Lung (tissue), 12 donors: ENCODE data around the gene GASK1A. TPM values are rescaled to one million over a fixed set of nuclear protein-coding genes. Genes with fewer than 3 reads are reported as not detected.

Experiments used
- ATAC-seq: fragments of 200-7000 bp; cut with Tn5 transposase; one replicate; pipeline ENCODE4 v1.9.1; 2020; ENCODE audit warnings: moderate number of reproducible peaks; ENCODE audit not compliant: insufficient read depth, low FRiP score
- DNase-seq, 3 donors: peaks; one replicate each; pipeline ENCODE4 v3.0.0-alpha.2; 2013 to 2017
- H3K27ac ChIP-seq, 2 donors: one replicate each; pipeline ENCODE4 v1.5.1; 2013; ENCODE audit warnings: mild to moderate bottlenecking in 2 of 2, moderate library complexity in 2 of 2, control low read depth in 1 of 2, inconsistent platforms in 1 of 2, low read depth in 1 of 2, low read length in 1 of 2
- H3K27me3 ChIP-seq, 3 donors: one replicate each; pipeline ENCODE4 v1.5.1; 2013; ENCODE audit warnings: low read length in 2 of 3; ENCODE audit not compliant: control insufficient read depth in 3 of 3, insufficient read depth in 3 of 3
- H3K36me3 ChIP-seq, 4 donors: one replicate each; pipeline ENCODE4 v1.5.1; 2013; ENCODE audit warnings: low read length in 4 of 4, mild to moderate bottlenecking in 1 of 4, moderate library complexity in 1 of 4; ENCODE audit not compliant: control insufficient read depth in 4 of 4, insufficient read depth in 4 of 4
- H3K4me1 ChIP-seq, 5 donors: one replicate each; pipeline ENCODE4 v1.5.1; 2013; ENCODE audit warnings: low read length in 5 of 5, mild to moderate bottlenecking in 2 of 5, moderate library complexity in 1 of 5; ENCODE audit not compliant: control insufficient read depth in 5 of 5, insufficient read depth in 5 of 5
- H3K4me3 ChIP-seq: one replicate; pipeline ENCODE4 v1.5.1; 2013; ENCODE audit warnings: mild to moderate bottlenecking, control low read depth, moderate library complexity
- H3K9ac ChIP-seq, 2 donors: one replicate each; pipeline ENCODE4 v1.5.1; 2013; ENCODE audit warnings: low read length in 2 of 2, control low read depth in 1 of 2; ENCODE audit not compliant: insufficient read depth in 1 of 2
- H3K9me3 ChIP-seq, 4 donors: one replicate each; pipeline ENCODE4 v1.5.1; 2013; ENCODE audit warnings: low read length in 3 of 4, mild to moderate bottlenecking in 1 of 4, moderate library complexity in 1 of 4; ENCODE audit not compliant: control insufficient read depth in 4 of 4, insufficient read depth in 3 of 4
- CTCF ChIP-seq: IDR thresholded peaks from 2 replicates; pipeline ENCODE4 v1.5.1; 2012; ENCODE audit warnings: mild to moderate bottlenecking; ENCODE audit errors: control extremely low read depth, extremely low read depth
- WGBS, 2 donors: extraction: QIAGEN DNeasy Blood & Tissue Kit; methylation state at CpG; one replicate each; pipeline ENCODE4 v1.1.7; 2013; 5-methylcytosine and 5-hydroxymethylcytosine counted together
- polyA plus RNA-seq, 2 donors: library from polyadenylated mRNA; stranded (reverse); fragments of 200-250 nt; gene quantifications; one replicate each; pipeline ENCODE4 v1.2.1, GENCODE V29; 2013
- total RNA-seq, 2 donors: library from RNA; depleted of rRNA in 1 of 2; stranded (reverse); fragments of >200 nt in 1 of 2; gene quantifications; one replicate each; pipeline ENCODE4 v1.2.1, GENCODE V29; 2014 to 2021
- donor health status: control.
- donor health status: control.
- donor health status: Bipolar disorder and iron deficiency.
- donor health status: healthy.
- donor health status: DM: yes; HTN: yes; CAD: no.

GASK1A gene
- total and polyA plus RNA-seq, 4 donors: 1.5 to 16.1 (median 5.1) TPM

GRCh38 chr3:43018246-43018645 is 39.1 kb downstream of the GASK1A start:
- DNase-seq (no peak), ATAC-seq (no peak)
- TF ChIP-seq CTCF: no peak
- Histone ChIP-seq H3K9me3 (peaks cover 0 to 39% (median 0%) of the 10 kb centered on the region in 4 donors), H3K4me1 (peaks cover 0 to 2% (median 0%) of the 10 kb centered on the region in 5 donors), H3K27ac (no peak overlapping the region), H3K27me3 (no peaks in the 10 kb centered on the region), H3K36me3 (no peaks in the 10 kb centered on the region), H3K9ac (no peak overlapping the region), H3K4me3 (no peak overlapping the region)
- WGBS, 2 donors: 99 to 100% methylated on average over 2 of the region's 2 CpGs

GRCh38 chr3:43019006-43019809 is 40.1 kb downstream of the GASK1A start:
- no peak for TF ChIP-seq CTCF
- no peak for DNase-seq
- Histone ChIP-seq H3K9me3 (peaks cover 0 to 31% (median 0%) of the 10 kb centered on the region in 4 donors), H3K27ac (no peak overlapping the region), H3K27me3 (no peaks in the 10 kb centered on the region), H3K4me1 (peaks cover 0 to 2% (median 0%) of the 10 kb centered on the region in 5 donors), H3K36me3 (no peaks in the 10 kb centered on the region), H3K4me3 (no peak overlapping the region), H3K9ac (no peak overlapping the region)
- WGBS, 2 donors: 84 to 95% methylated on average over 6 of the region's 6 CpGs
- no peak for ATAC-seq

- ATAC-seq (no peak), DNase-seq (no peak)
- Histone ChIP-seq H3K27ac (no peak overlapping the region), H3K9me3 (peaks cover 0 to 27% (median 0%) of the 10 kb centered on the region in 4 donors), H3K27me3 (no peaks in the 10 kb centered on the region), H3K4me3 (no peak overlapping the region), H3K9ac (no peak overlapping the region), H3K36me3 (no peaks in the 10 kb centered on the region), H3K4me1 (peaks cover 0 to 2% (median 0%) of the 10 kb centered on the region in 5 donors)
- no peak for TF ChIP-seq CTCF
Measured at GRCh38 chr3:43019826-43020225, 40.7 kb downstream of the GASK1A start.
